Head of caudate nucleus (tissue), 42 donors: Measurements from ENCODE around the gene ARHGAP6.
"Not testable (repeated sequence)": the region's sequence is repeated elsewhere in the genome, so short reads cannot be mapped to it uniquely, and the experiment has no call there.

Experiments
- DNase-seq, 42 donors: peaks; one replicate each; pipeline versions ENCODE4 v3.0.0 to v3.0.0-alpha.2; 2020 to 2021; ENCODE audit warnings: mixed read lengths in 7 of 42
- intact Hi-C: fragments of 100-400 bp; cut with DNase I; formaldehyde crosslinking; loops from one replicate; pipeline ENCODE4 v1.15.0; 2022

ARHGAP6 gene

DNA sequence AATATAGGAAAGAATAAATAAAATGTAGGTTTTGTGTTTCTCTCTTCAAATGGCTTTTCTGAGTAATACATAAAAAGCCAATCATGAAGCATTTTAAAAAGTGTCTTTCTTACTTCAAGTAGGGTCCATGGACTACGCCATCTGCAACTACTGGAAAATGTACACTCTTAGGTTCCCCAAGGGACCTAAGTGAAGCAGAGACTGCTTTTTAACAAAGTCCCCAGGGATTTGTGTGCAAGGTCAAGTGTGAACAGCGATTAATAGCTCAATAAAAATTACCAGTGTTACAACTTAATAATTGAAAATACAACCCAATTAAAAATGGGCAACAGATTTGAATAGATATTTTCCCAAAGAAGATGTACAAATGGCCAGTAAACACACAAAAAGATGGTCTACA is 84.9 kb downstream of the ARHGAP6 start:
- no peak for DNase-seq
- intact Hi-C loops: no loop called here

DNA sequence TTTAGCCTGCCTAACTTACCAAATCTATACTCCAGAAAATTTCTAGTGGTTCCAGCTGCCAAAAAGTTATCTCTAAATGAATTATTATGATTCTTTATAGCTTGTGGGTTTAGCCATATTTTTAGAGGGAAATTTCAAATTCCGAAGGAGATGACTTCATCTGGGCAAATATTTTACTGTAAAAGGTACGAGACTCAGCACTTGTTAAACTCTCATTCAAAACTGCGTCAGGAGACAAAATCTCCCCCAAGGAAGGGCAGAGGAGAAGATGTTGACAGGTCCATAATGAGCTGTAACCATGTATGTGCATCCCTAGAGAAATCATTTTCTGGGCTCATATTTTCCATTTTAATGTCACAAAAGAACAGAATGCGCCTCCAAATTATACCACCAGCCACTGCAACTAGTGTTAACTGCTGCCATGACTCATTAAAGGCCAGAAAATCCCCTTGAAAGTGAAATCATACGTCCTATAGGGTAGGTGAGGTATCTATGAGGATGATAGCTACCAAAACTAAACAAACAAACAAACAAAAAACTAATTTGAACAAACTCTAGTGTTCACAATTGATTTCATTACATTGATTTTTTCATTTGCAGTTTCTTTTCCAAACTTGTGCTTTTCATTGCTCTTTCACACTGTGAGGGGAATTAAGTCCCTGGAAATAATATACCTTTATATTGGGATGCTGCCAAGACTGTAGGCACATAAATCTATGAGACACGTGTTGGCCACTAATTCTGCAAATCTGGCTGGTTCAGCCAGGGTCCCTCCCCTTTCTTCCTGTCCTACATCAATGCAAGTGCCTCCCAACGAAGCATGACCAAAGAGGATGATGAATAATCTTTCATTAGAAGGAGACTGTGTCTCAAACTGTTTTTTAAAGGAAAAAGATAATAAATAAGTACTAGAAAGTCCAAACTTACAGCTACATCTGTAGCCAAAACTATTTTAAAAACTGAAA is 85.8 kb downstream of the ARHGAP6 start:
- DNase-seq: no peak
- intact Hi-C loops: no loop called here

DNA sequence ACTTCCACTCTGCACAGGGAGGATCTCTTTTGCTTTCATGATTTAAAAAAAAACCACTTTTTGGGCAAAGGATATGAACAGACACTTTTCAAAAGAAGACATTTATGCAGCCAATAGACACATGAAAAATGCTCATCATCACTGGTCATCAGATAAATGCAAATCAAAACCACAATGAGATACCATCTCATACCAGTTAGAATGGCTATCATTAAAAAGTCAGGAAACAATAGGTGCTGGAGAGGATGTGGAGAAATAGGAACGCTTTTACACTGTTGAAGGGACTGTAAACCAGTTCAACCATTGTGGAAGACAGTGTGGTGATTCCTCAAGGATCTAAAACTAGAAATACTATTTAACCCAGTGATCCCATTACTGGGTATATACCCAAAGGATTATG is 87.4 kb downstream of the ARHGAP6 start:
- not testable (repeated sequence) for DNase-seq

DNA sequence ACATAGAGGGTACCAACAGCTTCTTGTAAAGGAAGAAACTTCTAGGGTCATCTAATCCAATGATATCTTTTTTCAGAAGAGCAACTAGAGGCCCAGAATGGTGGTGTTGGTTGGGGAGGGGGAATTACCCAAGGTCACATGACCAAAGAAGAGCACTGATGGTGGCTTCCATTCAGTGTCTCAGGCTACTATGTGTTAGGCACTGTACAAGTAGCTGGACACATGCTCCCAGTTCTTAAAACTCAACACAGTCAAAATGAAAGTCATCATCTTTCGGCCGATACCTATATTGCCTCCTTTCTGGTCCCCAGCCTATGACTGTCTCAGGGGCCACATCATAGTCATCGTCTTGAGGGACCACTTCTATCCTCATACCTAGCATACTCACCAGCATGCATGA is 88.1 kb downstream of the ARHGAP6 start:
- DNase-seq: no peak
- intact Hi-C loops: no loop called here

More for the DNA sequence above, 87.4 kb downstream of the ARHGAP6 start:
- intact Hi-C loops: not testable (repeated sequence)

DNA sequence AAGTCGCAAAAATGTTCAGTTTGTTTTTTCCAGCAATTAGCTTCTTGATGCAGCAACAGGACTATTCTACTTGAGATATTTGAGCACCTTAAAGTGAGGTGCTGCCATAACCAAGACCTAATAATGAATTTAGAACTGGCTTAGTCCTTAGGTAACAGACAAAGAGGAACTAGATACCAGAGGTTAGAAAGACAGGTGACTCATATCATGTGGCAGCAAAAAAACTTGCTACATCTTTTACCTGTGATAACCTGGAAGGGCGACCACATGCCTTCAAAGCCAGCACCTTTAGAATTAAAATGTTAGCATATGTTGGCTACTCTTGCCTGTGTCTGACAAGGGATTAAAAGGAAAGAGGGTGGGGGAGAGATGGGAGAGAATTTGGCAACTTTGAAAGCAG is 90.4 kb downstream of the ARHGAP6 start:
- no peak for DNase-seq
- intact Hi-C loops: no loop called here

DNA sequence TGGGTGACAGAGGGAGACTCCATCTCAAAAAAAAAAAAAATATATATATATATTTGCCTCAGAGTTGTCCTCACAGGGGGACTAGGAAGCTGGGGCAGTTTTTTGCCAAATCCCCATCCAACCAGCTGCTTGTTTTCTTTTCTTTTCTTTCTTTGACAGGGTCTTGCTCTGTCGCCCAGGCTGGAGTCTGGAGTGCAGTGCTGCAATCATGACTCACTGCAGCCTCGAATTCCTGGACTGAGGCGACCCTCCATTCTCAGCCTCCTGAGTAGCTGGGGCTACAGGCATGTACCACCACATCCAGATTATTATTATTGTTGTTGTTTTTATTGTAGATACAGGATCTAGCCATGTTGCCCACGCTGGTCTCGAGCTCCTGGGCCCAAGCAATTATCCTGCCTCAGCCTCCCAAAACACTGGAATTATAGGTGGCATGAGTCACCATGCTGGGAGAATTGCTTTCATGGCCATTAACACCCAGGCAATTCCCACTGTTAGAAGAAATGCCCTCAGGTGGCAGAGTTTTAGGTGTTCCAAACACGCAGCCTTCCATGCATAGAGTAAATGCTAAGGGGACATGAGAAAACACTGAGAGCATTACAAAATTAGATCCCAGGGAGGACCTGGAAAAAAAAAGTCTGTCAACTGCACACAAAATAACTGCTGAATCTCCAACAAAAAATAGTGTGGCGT is 98.0 kb downstream of the ARHGAP6 start:
- intact Hi-C loops: no loop called here
- DNase-seq: no peak

DNA sequence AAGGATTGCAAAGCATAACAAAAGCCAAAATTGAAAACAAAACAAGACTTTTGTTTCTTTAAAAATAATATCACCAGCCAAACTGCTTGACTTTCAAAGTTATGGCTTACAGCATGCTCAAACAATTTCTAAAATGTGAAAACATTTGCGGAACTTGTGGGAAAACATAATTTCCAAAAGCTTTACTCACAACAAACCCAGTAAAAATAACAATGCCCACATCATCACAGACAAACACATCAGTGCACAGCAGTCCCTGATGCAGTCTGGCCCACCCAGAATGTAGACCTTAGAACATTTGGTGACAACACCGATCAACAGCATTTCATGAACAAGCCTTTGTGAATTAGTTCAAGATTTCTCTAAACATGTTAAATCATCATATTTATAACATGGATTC is 98.9 kb downstream of the ARHGAP6 start:
- DNase-seq: no peak
- intact Hi-C loops: no loop called here

DNA sequence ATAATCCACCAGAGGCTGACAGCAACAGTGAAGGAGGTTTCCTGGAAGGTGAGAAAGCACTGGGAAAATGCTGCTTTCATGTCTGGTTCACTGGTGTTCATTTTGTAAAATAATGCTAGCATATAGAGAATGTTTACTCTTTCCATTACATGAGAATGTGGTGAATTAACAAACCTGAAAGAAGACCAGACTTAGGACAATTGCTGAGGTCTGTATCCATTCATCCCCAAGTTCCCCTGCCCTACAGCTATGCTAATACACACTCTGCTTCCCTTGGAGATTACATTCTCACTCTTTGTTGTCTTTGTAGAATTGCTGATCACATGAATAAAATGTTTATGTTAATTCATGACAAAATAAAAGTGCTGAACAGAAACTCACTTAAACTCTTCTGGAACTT is 99.5 kb downstream of the ARHGAP6 start:
- intact Hi-C loops: no loop called here
- DNase-seq: no peak

DNA sequence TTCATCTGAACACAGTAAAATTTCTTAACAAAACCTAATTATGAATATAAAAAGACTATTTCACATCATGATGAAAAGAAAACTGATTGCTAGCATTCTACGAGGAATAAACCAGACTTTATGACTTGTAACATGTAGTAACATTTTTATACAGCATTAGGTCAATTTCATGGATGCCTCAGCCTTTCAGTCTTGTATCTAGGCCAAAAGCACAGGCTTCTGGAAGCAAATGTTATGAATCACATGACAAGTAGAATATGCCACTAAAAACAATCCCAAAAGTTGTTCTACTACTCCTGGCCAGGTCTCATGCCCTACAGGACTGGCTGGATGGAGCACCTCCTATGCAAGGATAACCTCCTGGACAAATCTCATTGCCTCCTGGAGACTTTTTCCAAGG is 101.2 kb downstream of the ARHGAP6 start:
- intact Hi-C loops: no loop called here
- no peak for DNase-seq

DNA sequence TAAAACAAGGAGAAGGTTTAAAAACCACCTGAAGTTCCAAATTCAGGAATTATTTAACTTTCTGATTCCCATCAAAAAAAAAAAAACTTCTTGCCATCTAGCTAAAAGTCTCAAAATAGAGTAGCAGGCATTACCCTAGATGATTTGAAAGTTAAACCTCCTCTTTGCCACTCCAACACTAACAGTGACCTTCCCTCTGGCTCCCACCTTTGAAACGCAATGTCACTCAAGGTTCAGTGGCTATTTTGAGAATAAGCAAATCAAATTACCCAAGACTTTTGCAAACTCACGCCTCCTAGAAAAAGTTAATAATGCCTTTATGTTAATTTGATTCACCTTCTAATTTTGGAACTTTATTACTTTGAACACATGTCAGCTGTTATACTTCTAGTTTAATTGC is 103.2 kb downstream of the ARHGAP6 start:
- DNase-seq: no peak
- intact Hi-C loops: no loop called here

DNA sequence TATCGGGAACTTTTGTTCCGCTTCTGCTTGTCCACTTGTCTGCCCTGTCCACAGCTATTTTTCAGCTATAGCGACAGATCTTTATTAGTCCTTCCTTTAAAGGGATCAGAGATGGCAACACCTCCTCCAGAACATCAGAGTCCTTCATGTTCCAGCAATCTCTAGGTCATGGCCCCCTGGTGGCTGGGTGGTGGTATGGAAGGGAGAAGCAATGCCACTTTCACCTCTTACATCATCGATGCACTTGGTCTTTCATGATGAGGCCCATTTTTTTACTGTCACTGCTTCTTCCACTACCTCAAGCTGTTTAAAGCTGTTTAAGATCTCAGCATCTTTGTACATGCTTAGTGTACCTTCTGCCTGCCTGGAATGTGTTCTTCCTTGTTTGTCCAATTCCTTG is 106.7 kb downstream of the ARHGAP6 start:
- DNase-seq: no peak
- intact Hi-C loops: no loop called here

DNA sequence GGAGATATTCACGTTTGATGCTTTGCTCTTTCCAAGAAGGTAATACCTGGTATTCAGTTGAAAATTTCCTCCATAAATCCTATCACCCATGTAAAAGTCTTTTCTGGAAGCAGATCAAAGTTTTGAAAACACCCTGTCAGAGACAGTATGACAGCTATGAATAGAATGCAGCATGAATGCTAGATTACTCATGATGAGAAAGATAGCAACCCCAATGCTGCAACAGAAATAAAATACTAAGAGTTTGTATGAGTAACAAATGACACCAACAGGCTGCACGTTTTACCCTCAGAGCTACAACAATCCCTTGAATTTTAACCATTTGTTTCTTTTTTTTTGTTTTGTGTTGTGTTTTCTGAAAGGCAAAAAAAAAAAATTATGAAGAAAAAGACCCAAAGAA is 108.6 kb downstream of the ARHGAP6 start:
- DNase-seq: no peak
- intact Hi-C loops: no loop called here

DNA sequence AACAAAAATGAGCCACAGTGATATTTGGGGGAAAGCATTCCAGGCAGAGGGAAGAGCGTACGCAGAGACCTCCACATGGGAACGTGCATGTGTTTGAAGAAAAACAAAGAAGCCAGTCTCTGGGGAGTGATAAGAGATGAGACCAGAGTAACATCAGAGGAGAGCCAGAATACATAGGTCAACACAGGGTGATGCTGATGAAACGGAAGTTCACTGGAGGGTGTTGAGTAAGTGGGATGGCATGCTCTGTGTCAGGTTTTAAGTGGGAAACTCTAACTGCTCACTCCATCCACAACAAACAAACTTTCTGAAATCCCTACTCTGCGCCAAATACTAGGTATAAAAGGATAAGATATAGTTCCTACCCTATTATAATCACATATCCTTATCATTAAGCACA is 110.0 kb downstream of the ARHGAP6 start:
- DNase-seq: no peak
- intact Hi-C loops: no loop called here

DNA sequence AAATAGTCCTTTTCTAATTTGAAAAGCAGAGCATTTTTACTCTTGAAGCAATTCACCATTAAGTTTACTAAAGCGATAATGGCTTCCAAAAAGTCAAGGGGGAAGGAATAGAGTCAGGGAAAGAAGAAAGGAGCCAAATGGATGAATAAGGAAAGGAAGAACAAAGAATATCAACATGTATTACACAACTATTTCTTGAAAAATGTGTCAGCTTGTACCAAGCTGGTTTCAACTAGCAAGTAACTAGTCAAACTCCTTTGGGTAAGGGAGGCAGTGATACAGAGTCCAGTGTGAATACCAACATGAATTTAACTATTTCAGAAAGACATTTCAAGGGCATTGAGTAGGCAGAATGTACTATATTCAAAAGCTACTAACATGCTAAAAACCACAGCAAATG is 112.1 kb downstream of the ARHGAP6 start:
- intact Hi-C loops: no loop called here
- no peak for DNase-seq

DNA sequence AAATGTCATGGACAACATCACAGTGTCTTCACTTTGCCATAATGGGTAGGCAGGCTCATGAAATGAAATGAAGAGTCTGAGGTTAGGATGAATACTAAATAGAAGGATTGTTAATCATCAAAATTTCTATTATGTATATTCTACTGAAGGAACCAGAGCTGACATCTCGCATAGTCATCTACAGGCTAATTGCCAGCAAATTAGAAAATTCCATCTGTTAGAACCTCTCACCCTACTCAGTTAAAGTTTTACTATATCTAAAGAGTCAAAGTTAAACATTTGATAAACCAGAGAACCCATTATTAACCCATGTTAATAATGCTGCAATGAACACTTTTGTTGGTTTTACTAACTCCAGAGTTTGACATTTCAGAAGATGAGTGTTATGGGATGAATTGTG is 114.6 kb downstream of the ARHGAP6 start:
- intact Hi-C loops: no loop called here

DNA sequence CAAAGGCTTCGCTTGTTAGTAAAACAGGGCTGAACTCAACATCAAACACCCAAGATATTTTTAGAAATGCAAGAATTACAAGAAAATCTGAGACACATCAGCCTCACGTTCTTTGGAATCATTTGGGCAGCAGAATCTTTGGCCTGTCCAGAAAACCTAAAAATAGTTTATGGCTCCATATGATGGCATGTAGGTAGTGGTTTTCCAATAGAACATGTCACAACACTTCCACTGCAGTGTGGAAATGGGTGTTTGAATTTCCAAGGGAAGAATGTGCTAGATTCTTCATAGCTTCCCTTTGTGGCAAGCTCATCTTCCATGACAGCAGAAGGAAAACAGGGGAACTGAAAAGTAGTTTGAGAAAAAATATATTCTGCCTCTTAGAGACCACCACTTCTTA is 118.8 kb downstream of the ARHGAP6 start:
- no peak for DNase-seq
- intact Hi-C loops: no loop called here

More for the DNA sequence above, 114.6 kb downstream of the ARHGAP6 start:
- DNase-seq: no peak

DNA sequence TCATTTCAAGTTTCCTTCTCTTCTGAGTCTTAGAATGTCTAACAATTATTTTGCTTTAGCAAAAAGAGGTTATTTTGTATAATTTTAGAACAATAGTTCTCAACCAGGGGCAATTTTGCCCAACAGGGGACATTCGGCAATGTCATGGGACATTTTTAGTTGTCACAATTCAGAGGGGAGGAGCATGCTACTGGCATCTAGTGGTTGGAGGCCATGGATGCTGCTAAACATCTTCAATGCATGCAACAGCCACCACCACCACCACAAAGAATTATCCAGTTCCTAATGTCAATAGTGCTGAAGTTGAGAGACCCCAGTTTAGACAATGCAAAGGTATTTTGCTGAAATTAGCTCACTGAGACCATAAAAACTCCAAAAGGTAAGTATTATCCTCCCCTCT is 122.5 kb downstream of the ARHGAP6 start:
- intact Hi-C loops: no loop called here

DNA sequence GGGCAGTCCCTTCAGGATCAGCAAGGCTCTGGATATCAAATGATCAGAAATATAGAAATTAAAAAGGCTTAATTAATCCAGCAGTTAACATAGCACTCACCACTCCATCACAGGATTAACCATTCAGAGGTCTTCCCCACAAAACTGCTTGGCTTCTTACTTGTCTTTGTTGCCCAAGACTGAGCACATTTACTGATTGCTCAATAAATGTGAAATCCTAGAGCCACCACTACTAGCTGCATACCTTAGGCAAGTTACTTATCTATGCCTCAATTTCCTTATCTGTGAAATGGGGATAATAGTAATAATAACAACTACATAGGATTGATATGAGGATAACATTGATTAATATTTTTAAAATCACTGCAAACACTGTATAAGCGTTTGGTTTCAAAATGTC is 124.2 kb downstream of the ARHGAP6 start:
- intact Hi-C loops: no loop called here
- no peak for DNase-seq

More for the DNA sequence above, 122.5 kb downstream of the ARHGAP6 start:
- no peak for DNase-seq

DNA sequence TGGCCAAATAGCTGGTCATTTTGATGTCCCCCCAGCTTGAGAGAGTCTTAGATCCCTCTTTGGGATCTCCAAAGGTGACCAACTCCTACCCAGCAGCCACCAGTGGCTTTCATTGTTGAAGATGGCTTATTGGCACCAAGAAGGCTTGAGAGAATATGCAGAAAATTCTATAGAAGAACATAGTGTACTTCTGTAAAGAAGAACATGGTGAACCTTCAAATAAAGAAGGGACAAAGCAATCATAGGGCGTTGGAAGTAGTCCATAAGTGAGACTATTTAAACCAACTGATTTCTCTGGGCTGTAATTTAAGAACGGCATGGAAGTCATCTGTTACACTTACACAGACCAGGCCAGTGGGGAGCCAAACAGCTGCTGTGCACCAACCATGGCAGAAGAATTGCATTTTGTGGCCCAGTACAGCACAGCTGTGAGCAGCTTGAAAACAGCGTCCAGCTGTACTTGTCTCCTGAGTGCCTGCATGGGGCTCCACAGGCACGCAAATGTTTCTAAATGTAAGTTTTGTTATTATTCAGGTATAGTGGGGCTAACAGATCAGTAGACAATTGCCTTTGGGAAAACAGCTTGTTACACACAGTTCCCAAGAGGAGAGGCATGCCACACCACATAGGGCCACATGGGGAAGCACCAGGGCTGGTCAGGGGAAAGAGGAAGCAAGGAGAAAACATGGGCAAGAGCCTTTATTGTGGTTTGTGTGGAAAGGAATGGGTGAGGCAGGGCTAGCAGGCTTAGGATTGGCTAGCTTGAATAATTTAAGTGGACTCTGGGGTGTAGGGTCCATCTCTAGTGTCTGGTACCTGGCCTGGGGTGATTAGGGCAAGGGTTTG is 125.0 kb downstream of the ARHGAP6 start:
- DNase-seq: no peak
- intact Hi-C loops: no loop called here

DNA sequence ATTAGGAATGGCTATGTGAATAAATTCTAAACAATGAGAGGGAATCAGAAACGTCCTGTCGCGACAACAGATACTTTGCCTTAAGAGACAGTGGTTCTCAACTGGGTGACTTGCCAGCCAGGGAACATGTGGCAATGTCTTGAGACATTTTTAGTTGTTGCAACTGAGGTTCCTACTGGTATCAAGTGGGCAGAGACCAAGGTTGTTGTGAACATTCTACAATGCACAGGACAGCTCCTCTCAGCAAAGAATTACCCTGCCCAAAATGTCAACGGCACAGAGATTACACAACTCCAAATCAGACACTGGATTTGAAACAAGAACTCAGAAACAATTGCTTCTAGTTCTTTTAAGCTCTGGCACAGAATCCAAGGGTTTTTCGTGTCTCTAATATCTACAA is 128.6 kb downstream of the ARHGAP6 start:
- no peak for DNase-seq
- intact Hi-C loops: no loop called here
